GM19395 (cell line): ENCODE data around the gene LRP1B.

Experiments used
- ATAC-seq: cut with Tn5 transposase; IDR thresholded peaks from one replicate; pipeline ENCODE4 v1.9.1; 2021; ENCODE audit warnings: mild to moderate bottlenecking, moderate library complexity; ENCODE audit not compliant: unreplicated experiment

Gene LRP1B

DNA sequence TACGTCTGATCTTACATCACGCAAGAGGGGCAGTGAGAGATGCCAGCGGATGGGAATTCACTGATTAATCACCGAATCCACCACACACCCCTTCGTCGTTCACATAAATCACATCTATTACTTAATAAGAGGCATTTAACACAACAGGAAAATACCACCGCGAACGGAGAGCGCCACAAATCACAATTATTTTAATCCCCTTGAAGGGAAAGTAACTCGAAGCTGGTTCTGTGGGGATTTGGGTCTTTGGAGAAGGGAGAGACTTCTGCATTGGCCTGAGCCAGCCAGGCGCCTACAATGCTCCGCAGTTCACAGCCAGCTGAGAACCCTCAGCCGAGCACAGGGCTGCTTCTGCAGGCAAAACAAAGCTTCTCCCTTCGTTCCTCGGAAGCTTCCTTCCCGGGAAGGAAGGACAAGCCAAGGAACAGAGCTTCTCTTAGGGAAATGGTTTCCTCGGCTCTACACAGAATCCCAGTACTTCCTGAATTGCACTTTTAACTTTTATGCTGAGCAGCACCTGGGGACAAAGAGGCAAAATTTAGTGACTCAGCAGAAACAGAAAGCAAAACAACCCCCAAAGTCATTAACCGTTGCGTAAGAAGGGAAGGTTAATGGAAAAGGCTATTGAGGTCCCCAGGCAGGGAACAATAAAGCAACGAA, at the start of gene LRP1B:
TSS of gene LRP1B (minus strand) at position 7 of the 660 bp plus-strand sequence. CDS start 287 bp downstream, outside the sequence.
- ATAC-seq: peak; percentile 62

DNA sequence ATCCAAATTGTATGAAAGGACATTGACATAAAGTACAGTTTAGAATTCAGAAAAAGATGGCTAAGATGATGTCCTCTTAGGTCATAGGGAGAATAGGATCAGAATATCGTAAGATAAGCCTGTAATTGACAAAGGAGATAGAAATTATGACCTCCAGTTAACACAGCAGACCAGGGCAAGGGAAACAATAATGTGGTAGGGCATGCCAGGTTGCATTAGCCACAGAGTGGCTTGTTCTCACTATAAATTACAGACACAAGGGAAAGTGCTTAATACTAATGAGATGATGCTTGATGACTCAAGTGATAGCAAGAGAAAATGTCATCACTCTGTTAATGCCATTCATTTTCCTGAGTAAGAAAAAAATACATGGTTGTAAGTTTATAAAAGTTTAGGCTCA, 48.9 kb upstream of the LRP1B start:
- ATAC-seq: no peak

DNA sequence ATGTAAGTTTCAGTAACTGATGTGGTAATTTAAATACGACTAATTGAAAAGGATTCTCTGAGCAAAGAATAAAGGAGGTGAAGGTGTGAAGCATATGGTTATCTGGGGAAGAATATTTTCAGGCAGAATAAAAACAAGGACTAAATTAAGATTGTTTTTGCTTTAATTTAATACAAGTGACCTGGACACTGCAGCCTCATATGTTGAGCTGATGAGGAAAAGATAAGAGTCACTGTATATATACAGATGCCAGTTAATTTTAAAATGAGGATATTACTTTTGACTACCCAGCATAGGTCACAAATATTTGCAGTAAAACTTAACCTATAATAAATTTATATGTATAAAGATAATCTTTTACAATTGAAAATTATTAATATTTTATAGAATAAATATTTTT, 47.8 kb upstream of the LRP1B start:
- no peak for ATAC-seq

DNA sequence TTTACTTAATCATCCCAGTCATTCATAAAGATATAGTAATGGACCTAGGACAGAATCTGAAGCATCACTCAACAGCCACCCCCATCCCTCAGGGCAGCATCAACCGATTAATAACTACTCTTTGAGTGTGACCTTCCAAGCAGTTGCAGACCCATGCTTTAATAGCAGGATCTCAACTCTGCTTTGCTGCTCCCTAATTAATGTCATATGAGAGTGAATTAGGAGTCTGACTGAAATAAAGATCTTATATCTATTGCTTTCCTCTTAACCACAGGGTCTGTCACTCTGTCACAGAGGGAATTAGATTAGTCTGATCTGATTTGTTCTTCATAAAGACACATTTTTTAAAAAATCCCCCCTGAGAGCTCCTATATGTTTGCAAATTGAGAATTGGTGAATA, 46.1 kb upstream of the LRP1B start:
- no peak for ATAC-seq

DNA sequence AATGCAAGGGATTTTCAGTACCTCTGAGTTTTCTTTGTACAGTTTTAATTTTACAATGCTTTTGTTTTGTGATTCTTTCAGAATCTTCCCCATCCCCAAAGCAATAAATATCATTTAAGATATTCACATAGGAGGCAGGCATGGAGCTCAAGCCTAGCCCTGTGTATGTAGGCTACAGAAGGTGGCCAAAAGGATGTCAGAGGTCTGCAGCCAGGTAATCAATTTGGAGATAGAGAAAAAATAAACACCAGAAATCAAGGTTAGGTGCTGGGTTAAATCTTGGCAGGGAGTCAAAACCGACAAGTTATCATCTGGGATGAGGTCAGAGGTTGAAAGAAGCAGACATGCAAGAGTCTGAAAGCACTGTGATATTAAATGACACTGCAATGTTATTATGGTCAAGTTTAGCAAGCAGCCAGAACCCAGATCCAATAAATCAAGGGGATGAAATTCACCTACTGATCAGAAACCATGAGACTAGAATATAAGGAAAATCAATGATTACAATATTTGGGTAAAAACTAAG, 45.1 kb upstream of the LRP1B start:
- ATAC-seq: no peak

DNA sequence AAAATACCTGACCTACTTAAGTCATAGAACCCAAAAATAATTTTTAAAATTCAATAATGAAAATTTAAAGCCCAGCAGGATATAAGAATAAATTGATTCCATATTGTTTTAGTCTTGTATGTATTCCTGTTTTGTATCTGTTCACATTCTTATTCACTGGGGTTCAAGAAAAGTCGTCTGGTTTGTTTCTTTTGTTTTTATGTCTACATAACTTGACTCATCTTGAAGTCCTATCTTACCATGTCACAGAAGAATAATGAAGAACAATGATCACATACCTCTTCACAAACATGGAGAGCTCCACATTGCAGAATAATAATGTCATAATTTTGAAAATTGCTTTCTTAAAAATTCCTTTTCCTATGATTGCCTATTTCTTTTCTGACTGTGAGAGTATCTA, 43.4 kb upstream of the LRP1B start:
- no peak for ATAC-seq

DNA sequence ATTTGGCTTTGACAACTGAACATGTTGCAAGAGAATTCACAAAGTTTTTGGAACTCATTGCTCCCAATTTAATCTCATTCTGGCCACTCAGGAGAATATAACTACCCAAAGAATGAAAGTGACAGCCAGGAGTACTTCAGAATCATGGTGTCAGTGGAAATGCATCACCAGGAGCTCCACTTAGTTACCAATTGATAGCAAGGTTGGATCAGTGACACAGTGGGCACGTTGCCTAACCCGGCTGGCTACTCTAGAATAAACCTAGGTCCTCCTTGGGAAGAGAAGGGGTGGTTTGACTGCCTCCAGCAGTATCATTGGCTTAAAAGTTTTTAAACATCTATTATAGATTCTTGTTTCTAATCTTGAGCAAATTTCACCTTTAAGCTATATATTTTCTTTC, 40.0 kb upstream of the LRP1B start:
- no peak for ATAC-seq

DNA sequence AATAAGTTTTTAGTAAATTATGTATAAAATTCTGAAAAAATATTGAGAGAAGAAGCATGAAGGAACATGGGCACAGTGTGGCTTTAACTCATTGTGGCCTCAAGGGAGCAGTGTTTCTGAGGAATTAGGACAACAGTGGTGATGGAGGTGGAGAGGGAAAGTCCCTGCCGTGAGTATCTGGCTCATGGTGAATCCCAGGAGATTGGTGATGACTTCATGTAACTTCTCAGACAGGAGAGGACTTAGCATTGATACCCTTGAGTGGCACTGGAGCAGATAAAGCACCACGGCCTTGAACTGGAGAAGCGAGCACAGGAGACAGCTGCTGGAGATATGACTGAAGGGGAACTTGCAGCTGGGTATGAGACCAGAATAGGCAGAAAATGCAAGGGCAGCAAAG, 35.0 kb upstream of the LRP1B start:
- peak; percentile 85 for ATAC-seq

DNA sequence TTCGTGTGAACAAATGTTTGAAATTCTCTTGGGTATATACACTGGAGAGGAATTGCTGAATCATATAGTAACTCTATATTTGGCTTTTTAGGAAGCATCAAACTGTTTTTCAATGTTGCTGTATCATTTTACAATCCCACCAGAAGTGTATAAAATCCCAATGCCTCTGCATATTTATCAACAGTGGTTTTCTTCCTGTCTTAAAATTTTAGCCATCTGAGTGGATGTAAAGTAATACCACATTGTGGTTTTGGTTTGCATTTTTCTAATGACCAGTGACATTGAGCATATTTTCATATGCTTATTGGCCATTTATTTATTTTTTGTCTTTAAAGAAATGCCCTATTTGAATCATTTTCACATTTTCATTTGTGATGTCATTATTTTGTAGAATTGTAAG, 22.8 kb upstream of the LRP1B start:
- no peak for ATAC-seq

DNA sequence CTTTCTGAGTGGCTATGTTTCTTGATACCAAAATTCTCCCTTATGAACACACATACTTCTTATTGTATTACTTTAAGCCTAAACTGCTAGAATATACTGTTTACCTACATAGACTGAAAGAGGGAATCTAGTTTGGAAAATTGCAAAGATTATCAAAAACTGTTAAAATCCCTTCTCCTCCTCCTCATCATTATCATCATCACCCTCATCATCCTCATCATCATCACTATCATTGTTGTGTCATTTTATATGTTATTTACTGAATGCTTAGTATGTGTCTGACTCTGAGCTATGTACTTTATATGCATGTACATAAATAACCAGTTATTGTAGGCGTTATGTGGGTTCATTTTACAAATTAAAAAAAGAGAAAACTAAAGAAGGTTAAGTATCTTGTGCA, 19.6 kb upstream of the LRP1B start:
- no peak for ATAC-seq

DNA sequence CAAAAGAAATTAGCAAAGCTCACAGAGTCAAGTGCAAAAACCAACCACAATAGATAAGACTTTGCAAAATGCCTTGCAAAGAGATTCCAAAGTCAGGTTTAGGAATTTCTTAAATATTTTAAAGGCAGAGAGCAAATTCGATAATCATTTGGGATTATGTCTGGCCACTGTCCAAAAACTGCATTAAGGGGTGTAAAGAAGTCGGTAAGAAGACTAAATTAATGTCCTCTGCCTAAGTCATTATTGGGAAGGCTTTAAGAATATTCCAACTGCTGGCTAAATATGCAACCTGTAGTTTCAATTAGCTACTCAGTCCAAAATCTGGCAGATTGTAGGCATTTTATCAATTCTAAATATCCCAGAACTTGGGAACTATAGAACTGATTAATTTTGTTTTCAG, 13.7 kb upstream of the LRP1B start:
- no peak for ATAC-seq

DNA sequence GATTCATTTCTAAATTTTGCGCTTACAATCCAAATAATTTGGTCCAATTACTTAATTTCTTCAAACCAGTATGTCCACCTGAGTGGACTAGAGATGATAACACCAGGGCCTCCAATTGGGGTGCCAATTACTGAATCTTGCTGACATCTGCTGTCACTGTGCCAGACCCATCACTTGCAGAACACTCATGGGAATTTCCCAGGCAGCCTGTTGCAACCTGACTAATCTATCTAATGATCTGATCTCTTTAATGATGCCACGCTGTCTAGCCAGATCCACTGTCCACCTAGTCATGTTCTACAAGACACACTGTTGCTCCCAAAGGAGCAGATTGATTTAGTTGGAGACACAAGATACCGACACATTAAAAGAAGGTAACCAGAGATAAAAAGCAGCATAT, 11.8 kb upstream of the LRP1B start:
- ATAC-seq: no peak

DNA sequence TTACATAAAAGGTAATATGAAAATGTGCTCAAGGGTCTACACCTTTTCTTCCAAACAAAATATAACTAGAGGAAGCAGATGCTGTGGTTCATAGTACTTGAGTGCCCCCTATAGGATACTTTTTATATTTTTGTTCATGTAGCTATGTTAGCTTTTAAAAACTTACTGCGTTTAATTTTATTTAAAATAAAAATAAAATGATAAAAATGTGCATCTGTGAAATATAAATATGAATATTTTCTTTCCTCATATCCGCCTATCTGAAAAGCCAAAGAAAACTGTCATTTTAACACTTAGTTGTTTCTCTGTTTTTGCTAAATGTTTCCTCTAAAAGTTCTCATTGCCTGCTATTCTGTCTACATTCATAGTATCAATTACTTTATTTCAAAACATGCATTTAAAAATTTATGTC, 9.6 kb upstream of the LRP1B start:
- peak; percentile 71 for ATAC-seq

DNA sequence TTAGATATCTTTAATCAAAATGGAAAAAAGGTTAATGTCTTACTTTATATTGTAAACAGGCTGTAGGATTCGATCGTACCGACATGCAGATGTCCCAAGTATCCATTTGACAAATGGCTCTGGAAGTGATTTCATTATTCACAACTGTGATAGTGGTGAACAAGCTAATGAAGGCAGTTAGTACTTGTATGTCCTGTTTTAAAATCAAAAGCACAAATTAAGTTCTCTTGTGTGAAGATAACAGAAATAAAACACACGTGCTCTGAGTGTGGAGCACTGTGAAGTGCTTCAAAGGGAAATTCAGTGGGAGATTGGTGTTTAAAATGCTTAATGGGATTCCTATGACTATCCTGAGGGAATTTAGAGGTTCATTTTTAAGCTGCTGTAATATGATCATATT, 8.6 kb upstream of the LRP1B start:
- no peak for ATAC-seq

DNA sequence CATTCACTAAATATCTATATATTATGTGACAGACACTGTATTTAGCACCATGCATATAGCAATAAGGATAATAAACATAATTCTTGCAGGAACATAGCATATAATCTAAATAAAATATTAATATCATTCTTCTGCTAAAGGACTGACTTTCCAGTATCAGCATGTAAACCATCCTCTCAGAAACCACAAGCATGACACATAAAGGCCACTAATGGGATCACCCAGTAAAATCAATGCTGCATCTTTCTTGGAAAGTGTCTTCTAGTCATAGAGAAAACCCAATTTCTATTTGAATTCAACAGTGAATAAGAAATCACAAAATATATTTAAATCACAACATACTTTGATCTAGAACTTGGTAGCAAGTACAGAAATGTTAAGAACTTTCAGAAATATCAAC, 5.8 kb upstream of the LRP1B start:
- no peak for ATAC-seq

DNA sequence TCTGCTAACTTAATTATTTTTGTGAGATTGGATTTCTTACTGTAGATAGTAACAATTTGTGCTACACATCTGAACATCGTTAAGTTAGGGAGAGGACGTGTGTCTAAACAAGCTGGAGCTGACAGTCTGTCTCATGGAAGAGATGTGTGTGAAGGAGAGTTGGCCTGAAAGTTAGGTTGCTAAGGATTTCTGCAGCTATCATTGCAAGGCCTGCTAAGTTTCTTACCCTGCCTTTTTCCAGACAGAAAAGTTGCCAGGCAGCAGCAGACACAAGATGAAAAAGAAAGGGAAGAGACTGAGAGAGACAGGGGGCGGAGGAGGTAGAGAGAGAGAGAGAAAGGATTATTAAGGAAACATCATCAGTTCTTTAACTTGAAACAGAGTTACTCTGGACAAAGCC, 4.1 kb upstream of the LRP1B start:
- ATAC-seq: no peak

DNA sequence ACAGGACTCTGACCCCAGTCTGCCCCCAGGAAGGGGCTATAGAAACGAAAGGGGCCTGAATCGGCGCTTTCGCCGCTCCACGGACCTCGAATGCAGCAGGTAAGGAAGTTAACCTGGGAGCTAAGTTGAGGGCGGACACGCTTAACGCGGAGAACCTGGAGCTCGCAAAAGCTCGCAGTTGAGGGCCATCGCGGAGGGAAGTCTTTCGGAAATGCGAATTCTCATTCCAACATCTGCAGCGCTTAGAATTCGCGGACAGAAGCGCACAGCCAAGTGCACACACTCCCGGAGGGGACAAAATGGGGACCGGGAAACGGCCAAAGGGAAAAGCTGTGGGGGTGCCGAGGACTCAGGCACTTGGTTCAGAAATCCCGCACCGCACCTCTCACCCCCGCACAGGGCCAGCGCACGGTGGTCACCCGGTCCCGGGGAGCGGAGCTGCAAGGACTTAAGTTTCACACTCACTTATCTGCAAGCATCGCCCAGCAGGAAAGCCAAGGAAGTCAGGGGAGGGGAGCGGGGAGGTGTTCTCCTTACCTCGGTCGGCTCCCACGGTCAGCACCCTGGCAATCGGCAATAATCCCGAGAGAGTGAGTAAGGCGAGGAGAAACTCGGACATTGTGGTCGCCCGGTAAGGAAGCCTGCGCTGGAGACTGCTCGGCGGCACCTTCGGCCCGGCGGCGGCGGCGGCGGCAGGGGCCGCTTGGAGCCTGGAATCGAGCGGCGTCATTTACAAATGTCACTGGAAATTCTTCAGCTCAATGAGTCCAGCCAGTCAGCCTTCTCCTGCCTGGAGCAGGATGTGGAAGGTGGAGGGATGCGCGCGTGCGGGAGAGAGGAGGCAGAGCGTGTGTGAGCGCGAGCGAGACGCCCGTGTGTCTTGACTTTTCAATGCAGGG, 456 bp downstream of the LRP1B start:
- ATAC-seq: peak; percentile 49

DNA sequence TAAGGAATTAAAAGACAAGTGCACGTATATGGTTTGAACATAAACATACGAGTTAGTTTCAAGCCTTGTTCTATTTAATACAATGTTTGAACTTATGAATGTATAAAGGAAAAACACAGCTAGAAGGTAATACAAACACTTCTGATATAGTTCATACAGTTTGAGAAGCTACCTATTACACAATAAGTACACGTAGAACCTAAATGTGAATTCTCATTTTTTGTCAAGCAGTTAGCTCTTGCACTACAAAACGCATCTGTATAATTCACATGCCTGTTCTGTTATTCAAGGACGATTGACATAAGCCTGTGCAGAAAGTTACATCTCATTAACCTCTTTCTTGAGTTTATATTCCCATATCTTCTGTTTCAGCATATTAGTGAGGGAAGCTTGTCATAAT, 2.7 kb downstream of the LRP1B start:
- no peak for ATAC-seq

DNA sequence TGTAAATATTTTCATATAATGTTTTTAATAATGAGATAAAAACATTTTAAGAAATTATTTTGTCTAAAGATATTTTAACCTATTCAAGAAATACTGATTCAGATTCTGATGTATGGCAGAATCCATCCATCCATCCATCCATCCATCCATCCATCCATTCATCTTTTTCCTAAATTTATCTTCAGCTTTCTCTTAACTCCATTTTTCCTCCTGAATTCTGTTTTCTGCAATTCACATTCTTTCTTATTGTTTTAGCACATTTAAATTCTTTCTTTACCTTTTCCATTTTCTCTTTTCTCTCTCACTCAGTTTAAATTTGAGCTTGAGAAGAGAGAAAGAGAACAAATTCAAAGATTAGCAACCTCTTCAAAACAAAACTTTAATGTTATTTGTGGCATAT, 3.6 kb downstream of the LRP1B start:
- no peak for ATAC-seq

DNA sequence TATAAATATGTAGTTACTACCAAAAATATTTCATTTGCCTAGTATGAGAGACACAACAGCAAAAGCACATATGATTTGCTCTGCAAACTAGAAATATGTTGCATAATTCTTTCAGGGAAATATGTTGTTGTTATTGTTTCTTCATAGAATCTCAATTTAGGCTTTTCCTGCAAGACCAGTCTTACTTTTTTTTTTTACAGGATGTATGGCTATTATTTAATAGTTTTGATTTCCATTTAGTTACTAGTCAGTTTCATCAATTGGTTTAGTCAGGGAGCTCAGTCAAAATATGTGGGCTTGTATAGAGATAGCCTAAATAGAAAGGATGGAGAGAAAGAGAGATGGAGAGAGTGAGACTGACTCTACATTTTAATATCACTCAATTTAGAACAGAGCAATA, 6.1 kb downstream of the LRP1B start:
- no peak for ATAC-seq

DNA sequence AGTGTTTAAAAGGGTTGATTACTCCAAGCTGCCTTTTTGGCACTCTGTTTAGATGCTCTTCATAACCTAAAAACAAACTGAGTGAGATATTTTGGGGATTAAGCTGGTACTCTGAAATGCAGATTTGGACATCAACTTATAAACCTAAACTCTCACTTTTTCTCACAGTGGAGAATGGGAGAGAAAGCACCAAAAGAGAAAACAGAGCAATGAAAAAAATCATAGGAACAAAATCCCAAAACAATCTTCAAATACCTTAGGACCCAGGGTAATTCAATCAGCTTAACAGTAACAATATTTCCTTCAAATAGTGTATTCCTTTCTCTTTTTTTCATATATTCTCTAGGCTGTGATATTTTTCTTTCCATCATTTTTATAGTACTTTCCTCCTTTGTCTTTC, 11.5 kb downstream of the LRP1B start:
- ATAC-seq: no peak

DNA sequence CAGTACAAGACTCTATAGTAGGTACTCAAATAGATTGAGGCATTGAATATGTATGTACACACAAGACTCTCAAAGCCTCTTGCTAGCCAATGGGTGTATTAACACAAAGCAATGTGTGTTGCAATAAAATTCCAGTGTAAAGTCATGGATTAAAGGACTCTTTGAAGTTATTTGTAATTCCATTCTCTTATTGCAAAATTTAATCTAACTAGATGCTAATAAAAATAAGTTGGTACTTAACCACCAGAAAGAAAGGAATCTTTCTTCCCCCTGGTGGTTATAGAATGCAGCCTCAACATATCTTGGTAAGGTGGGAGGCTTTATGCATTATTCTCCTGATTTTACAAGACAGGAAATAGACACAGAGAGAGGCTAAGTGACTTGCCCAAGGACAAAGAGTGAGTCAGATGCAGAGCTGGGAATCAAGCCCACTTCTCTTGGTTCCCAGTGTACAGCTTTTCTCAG, 18.0 kb downstream of the LRP1B start:
- ATAC-seq: no peak
